GM12801 (cell line): ENCODE results near the gene FILIP1L.

Experiments
- TF ChIP-seq, protein P1 (sequence below): IDR thresholded peaks from one replicate; pipeline ENCODE4 v1.5.1; 2011; ENCODE audit warnings: control low read depth; ENCODE audit not compliant: insufficient read length; ENCODE audit errors: extremely low read depth

The FILIP1L gene

DNA sequence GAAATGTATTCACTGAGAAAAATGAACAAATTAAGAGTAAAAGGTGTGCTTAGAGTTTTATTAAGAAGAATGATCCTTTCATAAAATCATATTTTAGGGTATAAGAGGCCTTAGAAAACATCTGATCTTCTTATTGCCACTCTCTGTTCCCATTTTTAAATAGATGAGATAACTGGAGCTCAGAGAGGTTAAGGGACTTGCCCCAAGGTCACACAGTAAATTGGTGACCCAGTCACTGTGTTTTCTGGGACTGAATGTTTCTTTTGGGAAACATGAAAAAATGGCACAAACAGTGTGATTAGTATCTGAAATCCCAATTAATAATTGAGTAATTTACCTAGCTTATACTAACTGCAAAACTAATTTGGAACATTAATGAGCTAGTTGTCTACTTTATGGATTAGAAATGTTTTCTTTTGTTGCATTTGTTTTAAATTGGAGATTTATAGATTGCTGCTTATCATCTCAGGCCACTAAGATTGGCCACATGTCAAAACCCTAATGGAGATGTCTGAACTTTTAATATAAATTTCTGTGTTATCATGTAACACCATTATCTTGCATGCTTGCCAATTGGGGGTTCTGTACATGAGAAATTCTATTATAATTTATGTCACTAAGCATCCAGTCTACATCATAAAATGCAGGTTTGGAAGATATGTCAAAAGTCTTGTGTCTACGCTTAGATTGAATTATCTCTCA, 231.7 kb downstream of the FILIP1L start:
- TF ChIP-seq, protein P1, sequence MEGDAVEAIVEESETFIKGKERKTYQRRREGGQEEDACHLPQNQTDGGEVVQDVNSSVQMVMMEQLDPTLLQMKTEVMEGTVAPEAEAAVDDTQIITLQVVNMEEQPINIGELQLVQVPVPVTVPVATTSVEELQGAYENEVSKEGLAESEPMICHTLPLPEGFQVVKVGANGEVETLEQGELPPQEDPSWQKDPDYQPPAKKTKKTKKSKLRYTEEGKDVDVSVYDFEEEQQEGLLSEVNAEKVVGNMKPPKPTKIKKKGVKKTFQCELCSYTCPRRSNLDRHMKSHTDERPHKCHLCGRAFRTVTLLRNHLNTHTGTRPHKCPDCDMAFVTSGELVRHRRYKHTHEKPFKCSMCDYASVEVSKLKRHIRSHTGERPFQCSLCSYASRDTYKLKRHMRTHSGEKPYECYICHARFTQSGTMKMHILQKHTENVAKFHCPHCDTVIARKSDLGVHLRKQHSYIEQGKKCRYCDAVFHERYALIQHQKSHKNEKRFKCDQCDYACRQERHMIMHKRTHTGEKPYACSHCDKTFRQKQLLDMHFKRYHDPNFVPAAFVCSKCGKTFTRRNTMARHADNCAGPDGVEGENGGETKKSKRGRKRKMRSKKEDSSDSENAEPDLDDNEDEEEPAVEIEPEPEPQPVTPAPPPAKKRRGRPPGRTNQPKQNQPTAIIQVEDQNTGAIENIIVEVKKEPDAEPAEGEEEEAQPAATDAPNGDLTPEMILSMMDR: no peak

DNA sequence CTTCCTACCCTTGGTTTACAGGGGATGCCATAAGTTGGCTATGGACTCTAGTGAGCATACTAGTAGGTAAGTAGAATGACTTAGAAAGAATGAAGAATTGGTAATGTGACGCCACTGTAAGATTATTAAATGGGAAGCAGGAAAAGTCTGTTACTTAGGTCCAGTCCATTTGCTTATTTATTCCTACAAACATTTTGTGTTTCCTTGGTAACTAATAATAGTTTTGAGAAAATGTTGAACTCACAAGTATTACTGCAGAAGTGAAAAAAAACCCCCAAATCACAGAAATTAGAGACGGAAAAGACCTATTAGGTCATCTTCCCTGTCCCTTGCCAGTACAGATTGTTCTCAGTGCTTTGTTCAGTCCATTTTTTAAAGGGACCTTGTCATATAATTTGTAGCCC, 233.2 kb downstream of the FILIP1L start:
- TF ChIP-seq, protein P1: no peak

DNA sequence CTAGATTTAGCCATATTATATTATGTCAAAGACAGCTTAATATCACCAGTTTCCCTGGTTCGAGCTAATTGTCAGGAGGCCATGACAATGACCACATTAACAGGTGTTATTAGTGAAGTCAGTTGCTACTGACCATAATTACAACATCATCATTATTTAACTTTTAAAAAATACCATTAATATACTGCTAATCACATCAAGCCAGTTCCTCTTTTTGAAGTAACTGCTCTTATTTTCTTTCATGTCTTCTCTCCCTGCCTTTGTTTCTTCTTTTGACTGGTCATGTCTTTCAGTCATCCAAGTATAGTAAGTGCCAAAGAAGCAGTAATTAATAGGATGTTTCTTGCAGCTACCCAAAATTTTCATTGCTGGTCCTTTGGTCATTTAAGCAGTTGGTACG, 235.0 kb downstream of the FILIP1L start:
- TF ChIP-seq, protein P1: no peak

DNA sequence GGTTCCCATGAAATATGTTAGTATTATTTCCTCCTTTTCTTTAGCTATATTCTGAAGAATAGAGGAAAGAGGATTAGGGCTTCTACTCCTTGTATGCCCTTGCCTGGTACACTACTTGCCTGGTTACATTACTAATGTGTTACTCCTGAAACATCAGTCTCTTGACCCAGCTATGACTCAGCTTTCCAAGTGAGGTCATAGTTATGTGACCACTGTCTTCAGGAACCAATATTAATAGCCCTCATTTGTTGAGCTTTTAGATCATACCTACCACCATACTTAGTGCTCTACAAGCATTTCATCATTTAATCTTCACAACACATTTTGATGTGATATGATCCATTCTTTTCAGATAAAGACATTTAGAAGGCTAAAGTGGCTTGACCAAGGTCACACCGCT, 236.3 kb downstream of the FILIP1L start:
- TF ChIP-seq, protein P1: no peak

DNA sequence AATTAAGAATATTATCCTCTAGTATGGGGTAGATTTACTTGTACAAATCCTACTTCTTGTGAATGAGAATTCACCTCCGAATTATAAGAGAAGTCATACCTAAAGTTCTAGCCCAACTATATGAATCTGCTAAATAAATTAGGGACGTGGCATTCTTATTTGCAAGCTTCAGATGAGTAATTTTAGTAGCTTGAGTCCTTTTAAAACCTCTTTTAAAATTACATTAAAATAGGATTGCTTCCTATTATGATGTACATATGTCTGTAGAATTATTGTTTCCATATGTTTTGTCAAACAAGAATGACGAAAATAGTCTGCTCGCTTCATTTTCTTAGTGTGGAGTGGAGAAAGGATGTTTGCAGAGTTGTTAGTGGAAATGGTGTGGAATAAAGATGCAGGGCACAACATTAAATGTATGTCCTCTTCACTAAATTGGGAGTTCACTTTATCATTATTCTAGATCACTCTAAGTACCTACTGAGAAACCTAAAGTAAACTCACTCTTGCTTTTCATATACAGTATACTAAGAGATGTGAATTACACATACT, 237.2 kb downstream of the FILIP1L start:
- TF ChIP-seq, protein P1: no peak

DNA sequence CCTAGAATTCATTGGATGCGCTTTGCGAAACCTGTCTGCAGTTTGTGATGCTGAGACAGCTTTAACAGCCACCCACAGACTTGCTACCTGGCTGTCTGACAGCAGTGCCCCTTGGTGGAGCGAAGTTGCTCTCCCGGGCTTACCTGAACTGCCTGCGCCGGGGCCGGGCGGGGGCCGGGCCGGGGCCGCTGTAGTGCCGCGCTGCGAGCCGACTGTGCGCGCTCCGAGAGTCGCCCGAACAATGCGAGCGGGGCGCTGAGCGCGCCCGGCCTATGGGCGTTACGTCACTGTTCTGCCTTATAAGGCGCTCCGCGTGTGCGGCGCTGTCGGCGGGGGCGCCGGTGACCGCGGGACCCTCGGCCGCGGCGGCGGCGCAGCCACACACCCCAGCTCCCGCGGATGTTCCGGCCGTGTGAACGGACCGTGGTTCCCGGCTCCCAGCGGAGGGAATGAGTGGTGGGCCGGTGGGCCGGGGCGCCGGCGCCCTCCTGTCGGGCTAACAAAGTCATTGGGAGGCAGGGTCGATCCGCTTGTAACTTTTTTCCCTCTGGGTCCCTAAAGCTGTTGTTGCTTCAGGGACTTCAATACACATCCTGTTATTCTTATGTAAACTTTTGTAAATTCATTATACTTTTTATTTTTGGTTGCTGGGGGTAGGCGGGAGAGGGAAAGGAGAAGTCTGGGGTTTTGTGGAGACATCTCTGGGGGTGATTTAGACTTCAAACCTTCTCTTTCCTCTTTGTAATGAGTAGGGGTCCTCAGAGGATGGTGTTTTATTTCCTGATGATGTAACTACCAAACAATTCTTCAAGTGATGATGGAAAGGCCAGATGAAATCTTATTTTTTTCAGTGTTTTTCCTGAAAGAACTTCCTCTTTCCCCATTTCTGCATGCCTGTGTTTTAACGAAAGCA, 238.1 kb downstream of the FILIP1L start:
- TF ChIP-seq, protein P1: no peak

DNA sequence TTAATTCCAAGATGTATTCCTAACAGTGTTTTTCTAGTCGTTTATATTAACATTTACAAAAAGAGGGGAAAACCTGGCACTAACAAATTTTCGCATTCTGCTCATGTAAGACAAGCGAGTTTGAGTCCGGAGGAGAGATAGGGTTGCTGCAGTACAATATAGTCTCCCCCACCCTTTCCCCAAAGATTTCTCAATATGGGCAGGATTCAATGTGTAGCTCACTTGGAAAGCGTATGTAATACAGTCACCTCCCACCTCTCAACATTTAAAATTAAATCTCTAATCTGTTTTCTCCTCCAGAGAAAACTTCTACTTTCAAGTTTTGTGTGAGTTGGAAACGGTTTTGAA, 238.7 kb downstream of the FILIP1L start:
- TF ChIP-seq, protein P1: no peak
